ENCODE data around the gene MPZL3.
A peak's percentile ranks its signal among the peaks of the same experiment; 100 is the strongest.

The MPZL3 gene

GRCh38 chr11:118251858-118252652 is at the start of gene MPZL3:
Gene MPZL3, minus strand, starts transcription at chr11:118252365. Its CDS starts 71 bp downstream, at chr11:118252294.
- DNase-seq = peak; percentile 87

- no peak for DNase-seq
These were observed 49.5 kb upstream of the MPZL3 start for GRCh38 chr11:118301600-118302195.

- DNase-seq = no peak
These were observed 43.8 kb upstream of the MPZL3 start for GRCh38 chr11:118295815-118296454.

GRCh38 chr11:118295199-118295598 is 43.0 kb upstream of the MPZL3 start:
- no peak for DNase-seq

- no peak for DNase-seq
These were observed 41.9 kb upstream of the MPZL3 start for GRCh38 chr11:118294053-118294452.

GRCh38 chr11:118291477-118292135 is 39.4 kb upstream of the MPZL3 start:
- DNase-seq = no peak

GRCh38 chr11:118290923-118291322 is 38.8 kb upstream of the MPZL3 start:
- no peak for DNase-seq

- DNase-seq = no peak
These were observed 37.2 kb upstream of the MPZL3 start for GRCh38 chr11:118289401-118289800.

GRCh38 chr11:118287006-118287405 is 34.8 kb upstream of the MPZL3 start:
- DNase-seq = no peak

GRCh38 chr11:118286545-118286944 is 34.4 kb upstream of the MPZL3 start:
- no peak for DNase-seq

GRCh38 chr11:118283756-118284350 is 31.7 kb upstream of the MPZL3 start:
- DNase-seq = no peak

- no peak for DNase-seq
These were observed 31.0 kb upstream of the MPZL3 start for GRCh38 chr11:118283037-118283636.

GRCh38 chr11:118282606-118283005 is 30.4 kb upstream of the MPZL3 start:
- no peak for DNase-seq

GRCh38 chr11:118281284-118281683 is 29.1 kb upstream of the MPZL3 start:
- no peak for DNase-seq

- DNase-seq = no peak
These were observed 25.1 kb upstream of the MPZL3 start for GRCh38 chr11:118277312-118277711.

- no peak for DNase-seq
These were observed 24.3 kb upstream of the MPZL3 start for GRCh38 chr11:118276422-118276821.

- no peak for DNase-seq
These were observed 23.0 kb upstream of the MPZL3 start for GRCh38 chr11:118275176-118275575.

GRCh38 chr11:118274186-118274585 is 22.0 kb upstream of the MPZL3 start:
- DNase-seq = no peak

- DNase-seq = no peak
These were observed 19.8 kb upstream of the MPZL3 start for GRCh38 chr11:118272001-118272400.

- DNase-seq = no peak
These were observed 15.3 kb upstream of the MPZL3 start for GRCh38 chr11:118267486-118267885.

- no peak for DNase-seq
These were observed 13.8 kb upstream of the MPZL3 start for GRCh38 chr11:118265954-118266353.
